AG04449 (cell line): ENCODE data around the gene APMAP.

Experiments
- CTCF ChIA-PET: fragments of 350-600 bp; formaldehyde crosslinking; extraction: SDS; loops from one replicate; lab custom pipeline; 2021; ENCODE audit warnings: antibody characterized with exemption; lab: Yijun Ruan, JAX
- POLR2A ChIA-PET: fragments of 400-600, 350-600 bp; formaldehyde crosslinking; extraction: SDS; loops from one replicate; lab custom pipeline; 2020; ENCODE audit warnings: antibody characterized with exemption, inconsistent platforms; lab: Yijun Ruan, JAX
- DNase-seq: peaks from one replicate; pipeline ENCODE4 v3.0.0-alpha.2; 2010; ENCODE audit warnings: low read depth, low spot score
- H3K4me3 ChIP-seq: 2 replicates; pipeline ENCODE4 v1.5.1; 2011; ENCODE audit warnings: low read depth, mild to moderate bottlenecking, control low read depth, low read length
- TF ChIP-seq, protein P1 (sequence below): IDR thresholded peaks from one replicate; pipeline ENCODE4 v1.5.1; 2011; ENCODE audit warnings: mild to moderate bottlenecking, moderate library complexity, low read length, control low read depth, inconsistent platforms; ENCODE audit not compliant: insufficient read depth; ENCODE audit errors: missing control alignments

Gene APMAP

DNA sequence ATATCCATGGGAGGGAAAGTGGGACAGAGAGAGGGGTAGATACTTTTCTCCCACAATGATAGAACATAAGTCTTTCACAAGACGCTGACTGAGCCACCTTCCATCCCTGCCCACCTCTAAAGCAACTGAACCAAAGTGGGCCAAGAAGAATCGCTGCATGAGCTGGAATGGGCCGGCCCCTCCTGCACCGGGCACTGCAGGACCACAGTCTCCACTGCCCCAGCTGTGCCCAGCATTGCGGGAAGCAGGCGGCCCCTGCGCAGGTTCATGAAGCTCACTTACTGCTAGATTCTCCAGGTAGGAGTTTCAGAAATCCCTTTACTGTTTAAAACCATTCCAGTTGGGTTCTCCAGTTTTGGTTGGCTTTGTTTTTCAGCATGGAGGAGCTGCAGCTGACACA lies 75.5 kb downstream of the APMAP start:
- H3K4me3 ChIP-seq, result no peak overlapping the region
- ChIA-PET POLR2A (no interaction called here), CTCF (interaction anchor here (0.8 to 8.1 kb wide), 7 partner anchors 20 to 980 kb away, joined by 3 to 67 read pairs (median 6); no protein-coding TSS in a partner anchor)
- DNase-seq, result no peak
- TF ChIP-seq, protein P1, sequence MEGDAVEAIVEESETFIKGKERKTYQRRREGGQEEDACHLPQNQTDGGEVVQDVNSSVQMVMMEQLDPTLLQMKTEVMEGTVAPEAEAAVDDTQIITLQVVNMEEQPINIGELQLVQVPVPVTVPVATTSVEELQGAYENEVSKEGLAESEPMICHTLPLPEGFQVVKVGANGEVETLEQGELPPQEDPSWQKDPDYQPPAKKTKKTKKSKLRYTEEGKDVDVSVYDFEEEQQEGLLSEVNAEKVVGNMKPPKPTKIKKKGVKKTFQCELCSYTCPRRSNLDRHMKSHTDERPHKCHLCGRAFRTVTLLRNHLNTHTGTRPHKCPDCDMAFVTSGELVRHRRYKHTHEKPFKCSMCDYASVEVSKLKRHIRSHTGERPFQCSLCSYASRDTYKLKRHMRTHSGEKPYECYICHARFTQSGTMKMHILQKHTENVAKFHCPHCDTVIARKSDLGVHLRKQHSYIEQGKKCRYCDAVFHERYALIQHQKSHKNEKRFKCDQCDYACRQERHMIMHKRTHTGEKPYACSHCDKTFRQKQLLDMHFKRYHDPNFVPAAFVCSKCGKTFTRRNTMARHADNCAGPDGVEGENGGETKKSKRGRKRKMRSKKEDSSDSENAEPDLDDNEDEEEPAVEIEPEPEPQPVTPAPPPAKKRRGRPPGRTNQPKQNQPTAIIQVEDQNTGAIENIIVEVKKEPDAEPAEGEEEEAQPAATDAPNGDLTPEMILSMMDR, result no peak

DNA sequence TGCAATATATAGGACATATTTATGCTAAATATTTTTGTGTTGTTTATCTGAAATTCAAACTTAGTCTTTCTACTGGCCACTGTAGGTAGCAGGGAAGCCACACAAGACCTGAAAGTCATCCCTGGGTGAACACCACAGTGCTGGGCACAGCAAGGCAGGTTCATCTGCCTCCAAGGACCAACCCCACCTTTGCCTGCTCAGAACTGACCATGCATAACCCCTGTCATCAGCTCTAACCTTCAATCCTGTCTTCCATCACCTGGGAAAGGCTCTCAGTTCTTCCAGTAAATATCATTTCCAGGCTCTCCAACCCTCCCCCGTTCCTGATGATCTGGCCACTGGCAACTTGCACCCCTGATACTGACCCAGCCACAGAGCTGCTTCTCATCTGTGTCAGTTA lies 76.1 kb downstream of the APMAP start:
- CTCF ChIA-PET, result interaction anchor here (0.8 to 8.1 kb wide), 2 partner anchors 756 to 979 kb away, joined by 3 to 67 read pairs; no protein-coding TSS in a partner anchor
- POLR2A ChIA-PET, result no interaction called here

DNA sequence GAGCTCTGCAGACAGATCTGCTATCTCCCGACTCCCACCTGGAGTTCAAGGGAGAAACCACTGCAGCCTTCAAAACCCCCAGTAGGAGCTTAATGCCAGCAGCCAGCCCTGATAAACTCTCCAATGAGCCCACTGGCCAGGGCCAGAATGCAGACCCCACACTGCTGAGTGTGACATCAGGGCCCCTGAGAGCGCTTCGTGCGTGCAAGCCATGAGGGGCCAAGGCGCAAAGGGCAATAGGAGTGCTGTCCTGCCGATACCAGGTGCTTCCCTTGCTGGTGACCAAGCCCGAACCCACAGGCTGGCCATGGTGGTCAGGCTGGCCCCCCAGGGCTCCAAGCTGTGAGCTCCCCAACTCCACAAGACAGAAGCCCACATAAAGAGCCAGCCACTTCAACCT lies 76.7 kb downstream of the APMAP start:
- H3K4me3 ChIP-seq, result no peak overlapping the region
- DNase-seq, result no peak
- TF ChIP-seq, protein P1, result no peak
- ChIA-PET POLR2A (no interaction called here), CTCF (interaction anchor here (8.1 kb wide), 1 partner anchor 755 kb away, joined by 67 read pairs; no protein-coding TSS in a partner anchor)

More for the DNA sequence above, 76.1 kb downstream of the APMAP start:
- H3K4me3 ChIP-seq, result no peak overlapping the region
- DNase-seq, result no peak
- TF ChIP-seq, protein P1, result no peak

DNA sequence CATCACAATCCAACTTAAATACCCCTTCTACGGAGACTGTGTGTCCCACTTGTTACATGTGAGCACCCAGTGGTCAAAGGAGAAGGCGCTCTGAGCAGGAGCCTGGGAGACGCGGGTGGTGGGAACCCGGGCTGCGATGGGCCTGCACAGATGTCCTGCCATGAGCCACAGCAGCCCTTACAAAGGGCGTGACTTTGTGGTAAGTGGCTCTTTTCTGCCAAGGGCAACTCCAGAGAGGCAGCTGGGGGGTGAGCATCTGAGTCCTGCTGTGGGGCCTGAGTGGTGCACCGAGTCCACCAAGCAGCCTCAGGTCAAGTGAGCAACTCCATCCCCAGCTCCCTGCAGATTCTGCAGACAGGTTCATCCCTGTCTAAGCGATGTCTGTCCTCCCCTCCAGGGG lies 77.1 kb downstream of the APMAP start:
- CTCF ChIA-PET, result interaction anchor here (8.1 kb wide), 1 partner anchor 755 kb away, joined by 67 read pairs; no protein-coding TSS in a partner anchor
- TF ChIP-seq, protein P1, result no peak
- H3K4me3 ChIP-seq, result no peak overlapping the region
- POLR2A ChIA-PET, result no interaction called here
- no peak for DNase-seq

DNA sequence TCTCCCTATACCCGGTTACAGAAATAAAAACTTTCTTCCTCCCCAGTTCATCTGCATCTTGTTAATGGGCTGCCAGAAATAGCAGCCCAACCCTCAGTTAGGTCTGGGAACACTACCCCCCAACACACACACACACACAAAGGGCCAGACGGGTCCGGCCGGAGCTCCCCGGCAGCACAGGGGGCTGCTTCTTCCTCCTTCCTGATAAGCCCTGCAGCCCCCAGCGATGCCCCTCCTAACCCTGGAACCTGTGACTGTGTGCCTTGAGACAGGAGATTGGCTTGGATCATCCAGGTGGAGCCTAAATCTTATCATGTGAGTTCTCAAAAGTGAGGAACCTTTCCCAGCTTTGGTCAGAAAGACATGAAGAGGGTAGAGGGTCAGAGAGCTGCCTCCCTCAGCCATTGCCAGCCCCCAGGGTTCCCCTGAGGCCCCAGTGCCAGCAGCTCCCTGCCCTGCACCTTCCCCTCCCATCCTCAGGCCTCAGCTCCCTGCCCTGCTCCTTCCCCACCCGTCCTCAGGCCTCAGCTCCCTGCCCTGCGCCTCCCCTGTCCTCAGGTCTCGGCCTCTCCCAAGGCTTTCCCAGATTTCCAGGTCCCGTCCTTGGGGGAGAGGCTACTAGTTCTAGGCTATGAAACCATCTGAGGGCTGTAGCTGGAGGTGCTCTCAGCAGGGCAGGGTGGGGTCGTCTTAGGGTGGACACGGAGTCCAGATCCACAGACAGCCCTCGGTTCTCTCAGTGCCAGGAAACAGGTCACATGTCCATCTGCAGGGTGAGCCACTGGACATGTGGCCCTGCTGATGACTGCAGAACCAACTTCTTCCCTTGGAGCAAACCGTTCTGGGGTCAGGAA lies 77.9 kb downstream of the APMAP start:
- TF ChIP-seq, protein P1, result no peak
- ChIA-PET CTCF (interaction anchor here (1.5 to 8.1 kb wide), 2 partner anchors 130 to 754 kb away, joined by 3 to 67 read pairs; no protein-coding TSS in a partner anchor), POLR2A (no interaction called here)
- no peak overlapping the region for H3K4me3 ChIP-seq
- no peak for DNase-seq

DNA sequence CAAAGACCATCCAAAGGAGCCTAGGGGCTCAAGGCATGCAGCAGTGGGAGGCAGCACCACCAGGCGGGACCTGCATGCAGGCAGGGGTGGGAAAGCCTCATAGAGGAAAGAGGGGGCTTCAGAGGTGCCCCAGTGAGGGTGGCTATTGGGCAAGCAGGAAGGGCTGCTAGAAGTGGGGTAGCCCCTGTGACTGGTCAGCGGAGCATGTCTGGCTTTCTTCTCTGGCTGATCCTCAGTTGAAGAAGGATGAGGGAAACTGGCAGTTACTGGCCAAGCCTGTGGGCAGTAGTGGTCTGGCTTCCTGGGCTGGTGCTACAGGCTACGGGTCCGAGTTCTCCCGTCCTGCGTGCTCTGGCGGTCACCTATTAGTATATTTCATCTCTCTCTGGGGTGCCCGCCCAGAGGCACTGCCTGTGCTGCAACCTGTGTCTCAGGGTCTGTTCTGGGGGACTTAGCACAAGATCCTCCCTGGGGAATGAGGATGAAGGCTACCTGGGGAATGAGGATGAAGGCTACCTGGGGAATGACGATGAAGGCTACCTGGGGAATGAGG lies 79.4 kb downstream of the APMAP start:
- ChIA-PET CTCF (no interaction called here), POLR2A (no interaction called here)
- TF ChIP-seq, protein P1, result no peak
- no peak overlapping the region for H3K4me3 ChIP-seq
- no peak for DNase-seq
